Raji (cell line): ENCODE results near the gene SMARCAD1.

ENCODE experiments used
- POLR2A ChIP-seq: IDR thresholded peaks from 2 replicates; pipeline ENCODE4 v1.6.1; 2011; ENCODE audit warnings: low read depth, low read length, control low read depth; ENCODE audit not compliant: insufficient read depth

The SMARCAD1 gene

DNA sequence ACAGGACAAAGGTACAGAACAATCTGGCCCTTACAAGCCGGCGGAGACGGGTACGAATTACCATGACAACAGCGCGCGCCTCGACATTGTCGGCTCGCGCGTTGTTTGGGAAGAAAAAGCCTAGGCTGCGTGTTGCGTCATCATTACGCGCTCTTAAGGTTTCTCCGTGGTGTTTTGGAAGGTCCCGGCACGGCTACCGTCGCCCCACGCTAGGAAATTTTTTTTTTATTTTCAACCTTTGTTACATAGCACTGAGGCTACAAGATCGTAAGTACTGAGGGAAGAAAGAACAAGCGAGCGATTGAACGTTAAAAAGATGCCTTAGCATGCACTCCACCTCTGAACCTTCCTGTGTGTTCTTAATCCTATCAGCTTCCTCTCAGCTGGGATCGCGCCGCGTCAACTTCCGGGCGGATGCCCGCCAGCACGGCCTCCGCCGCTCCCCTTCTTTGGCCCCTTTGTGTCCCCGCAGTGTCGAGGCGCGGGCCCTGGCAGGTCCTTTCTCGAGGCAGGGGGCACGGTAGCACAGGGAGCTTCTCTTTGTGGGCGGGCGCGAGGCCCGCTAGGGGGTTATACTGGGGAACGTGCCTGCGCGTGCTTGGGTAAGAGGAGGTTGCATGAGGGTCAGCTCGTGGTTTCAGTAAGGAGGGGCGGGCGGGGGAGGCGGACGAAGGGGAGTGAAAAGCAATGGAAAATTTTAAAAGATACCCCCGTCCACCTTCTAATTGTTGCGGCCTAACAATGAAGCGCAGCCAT is at the start of gene SMARCAD1:
Gene SMARCAD1, plus strand, starts transcription at position 397 of the 756 bp plus-strand sequence. CDS start 530 bp downstream, outside the sequence.
- peak; percentile 54 for TF ChIP-seq POLR2A

- TF ChIP-seq POLR2A: no peak
Measured at GRCh38 chr4:94158883-94159282, 48.8 kb upstream of the SMARCAD1 start.

- TF ChIP-seq POLR2A: no peak
Measured at GRCh38 chr4:94159790-94160189, 47.9 kb upstream of the SMARCAD1 start.

- no peak for TF ChIP-seq POLR2A
Measured at GRCh38 chr4:94160774-94161173, 46.9 kb upstream of the SMARCAD1 start.

GRCh38 chr4:94165256-94165655 is 42.4 kb upstream of the SMARCAD1 start:
- TF ChIP-seq POLR2A: no peak

GRCh38 chr4:94168321-94168720 is 39.3 kb upstream of the SMARCAD1 start:
- no peak for TF ChIP-seq POLR2A

- no peak for TF ChIP-seq POLR2A
Measured at GRCh38 chr4:94169803-94170372, 37.8 kb upstream of the SMARCAD1 start.

DNA sequence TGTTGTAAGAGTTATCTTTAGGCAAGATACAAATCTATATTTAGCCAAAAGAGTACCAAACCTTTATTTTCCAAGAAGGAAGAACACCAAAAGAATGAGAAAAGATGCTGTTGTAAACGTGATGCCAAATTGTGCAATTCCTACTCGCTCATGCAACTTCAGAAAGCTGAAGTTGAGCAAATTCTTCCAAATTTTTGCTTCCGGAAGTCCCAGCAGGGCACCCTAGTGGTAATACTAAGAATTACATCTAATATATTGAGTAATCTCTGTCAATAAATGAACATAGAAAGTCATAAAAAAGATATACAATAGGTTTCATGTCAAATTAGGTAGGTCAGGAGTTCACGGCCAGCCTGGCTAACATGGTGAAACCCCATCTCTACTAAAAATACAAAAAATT is 36.0 kb upstream of the SMARCAD1 start:
- TF ChIP-seq POLR2A: no peak

DNA sequence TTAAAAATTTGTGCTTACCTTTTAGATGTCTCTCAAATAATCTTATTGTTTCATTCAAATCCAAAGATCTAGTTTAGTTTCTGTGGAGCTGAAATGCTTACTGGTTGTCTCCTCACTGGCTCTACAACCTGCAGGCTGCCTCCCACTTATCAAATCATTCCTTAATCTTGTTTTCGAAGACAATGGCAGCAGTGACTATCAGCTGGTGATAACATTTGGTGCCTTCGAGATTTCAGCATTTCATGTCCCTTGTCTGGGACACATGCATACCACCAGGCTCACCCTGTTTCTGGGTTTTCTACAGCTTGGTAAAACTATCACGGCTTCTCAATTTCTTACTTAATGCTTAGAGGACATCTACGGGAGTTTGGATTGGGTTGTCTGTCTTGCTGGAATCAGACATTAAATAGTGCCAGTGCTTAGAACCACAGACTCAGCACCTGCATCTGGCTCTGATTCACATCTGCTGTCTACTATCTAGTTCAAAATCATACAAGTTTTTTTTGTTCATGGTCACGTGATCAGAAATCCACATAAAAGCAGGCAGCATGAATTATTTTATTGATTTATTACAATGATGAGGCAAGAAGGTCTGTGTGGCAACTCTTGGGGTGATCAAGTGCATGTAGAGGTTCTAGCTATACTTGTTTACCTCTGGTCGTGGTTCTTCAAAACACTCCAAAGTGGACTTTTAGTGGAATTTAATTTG is 32.0 kb upstream of the SMARCAD1 start:
- no peak for TF ChIP-seq POLR2A

DNA sequence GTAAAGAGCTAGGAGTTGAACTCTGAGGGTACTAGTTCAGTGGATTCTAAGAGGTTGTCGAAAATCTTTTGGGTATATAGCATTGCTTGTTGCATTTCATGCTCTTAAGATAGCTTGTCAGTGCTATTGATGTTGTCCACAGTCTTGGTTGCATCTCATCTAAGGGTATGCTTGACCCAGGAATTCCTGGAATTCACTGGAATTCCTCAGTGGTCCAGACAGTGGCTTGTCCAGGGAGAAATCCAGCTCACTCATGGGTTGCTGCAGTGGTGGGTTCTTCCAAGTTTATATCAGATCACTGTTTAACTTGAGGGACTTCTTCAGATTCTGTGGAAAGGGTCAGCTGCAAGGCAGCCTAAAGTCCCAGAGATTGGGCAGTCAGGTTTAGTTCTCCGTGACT is 29.8 kb upstream of the SMARCAD1 start:
- TF ChIP-seq POLR2A: no peak

DNA sequence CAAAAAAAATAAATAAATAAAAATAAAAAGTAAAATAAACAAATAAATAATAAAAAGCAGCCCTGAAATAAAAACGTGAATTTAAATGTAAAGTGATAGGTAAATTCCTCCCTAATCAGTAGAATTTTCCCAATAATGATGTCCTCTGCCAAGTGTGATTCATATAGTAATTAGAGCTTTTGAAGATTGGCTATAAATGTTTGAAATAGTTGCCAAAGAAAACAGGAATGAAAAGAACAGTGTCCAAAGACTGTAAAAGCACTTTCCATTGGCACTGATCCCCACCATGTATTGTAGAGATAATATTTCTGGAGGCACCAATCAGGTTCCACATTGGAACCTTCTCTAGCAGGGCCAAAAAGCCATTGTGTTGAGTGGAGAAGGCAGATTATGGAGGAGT is 25.9 kb upstream of the SMARCAD1 start:
- TF ChIP-seq POLR2A: no peak

DNA sequence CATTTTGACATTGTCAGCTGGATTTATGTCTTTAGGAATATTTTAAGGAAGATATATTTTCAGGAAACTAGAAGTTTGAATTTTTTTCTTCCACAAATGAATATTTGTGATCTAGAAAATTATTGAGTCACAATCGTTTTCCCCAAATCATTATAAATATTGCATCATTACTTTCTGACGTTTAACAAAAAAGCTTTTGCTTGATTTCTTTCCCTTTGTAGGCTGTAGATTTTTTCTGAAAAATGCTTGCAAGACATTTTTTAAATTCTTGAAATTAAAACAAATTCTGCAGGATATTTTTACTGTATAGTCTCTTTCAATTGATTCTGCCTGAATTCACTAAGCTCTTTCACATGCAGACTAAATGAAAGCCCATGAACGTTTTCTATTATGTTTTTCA is 4.9 kb upstream of the SMARCAD1 start:
- no peak for TF ChIP-seq POLR2A

DNA sequence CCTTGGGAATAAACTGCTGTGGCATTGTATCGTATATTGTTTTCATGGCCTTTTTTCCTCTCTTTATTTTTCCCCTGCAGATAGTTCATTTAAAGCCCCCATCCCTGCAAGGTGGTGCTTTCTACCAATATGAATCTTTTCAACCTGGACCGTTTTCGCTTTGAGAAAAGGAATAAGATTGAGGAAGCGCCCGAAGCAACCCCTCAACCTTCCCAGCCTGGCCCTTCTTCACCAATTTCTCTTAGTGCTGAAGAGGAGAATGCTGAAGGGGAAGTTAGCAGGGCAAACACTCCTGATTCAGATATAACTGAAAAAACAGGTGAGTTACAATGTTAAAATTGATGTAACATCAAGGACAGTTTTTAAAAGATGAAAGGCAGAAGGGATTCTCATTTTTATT is 601 bp downstream of the SMARCAD1 start:
- TF ChIP-seq POLR2A: no peak

- no peak for TF ChIP-seq POLR2A
Measured at GRCh38 chr4:94208918-94209317, 1.3 kb downstream of the SMARCAD1 start.

GRCh38 chr4:94211861-94212260 is 4.2 kb downstream of the SMARCAD1 start:
- TF ChIP-seq POLR2A: no peak

GRCh38 chr4:94214703-94215319 is 7.1 kb downstream of the SMARCAD1 start:
- TF ChIP-seq POLR2A: no peak
